ENCODE results near the gene PRDM12.
"Not testable (repeated sequence)": the region's sequence is repeated elsewhere in the genome, so short reads cannot be mapped to it uniquely, and the experiment has no call there.

PRDM12 gene

GRCh38 chr9:130665431-130666392 lies 1.3 kb downstream of the PRDM12 start:
- DNase-seq: no peak

- DNase-seq: no peak
Observed at GRCh38 chr9:130666393-130667119, 2.2 kb downstream of the PRDM12 start.

GRCh38 chr9:130667120-130667435 lies 2.7 kb downstream of the PRDM12 start:
- no peak for DNase-seq

- DNase-seq: no peak
Observed at GRCh38 chr9:130668196-130668595, 3.8 kb downstream of the PRDM12 start.

GRCh38 chr9:130668659-130669058 lies 4.3 kb downstream of the PRDM12 start:
- DNase-seq: no peak

GRCh38 chr9:130669965-130670364 lies 5.6 kb downstream of the PRDM12 start:
- DNase-seq: no peak

GRCh38 chr9:130670644-130671043 lies 6.2 kb downstream of the PRDM12 start:
- no peak for DNase-seq

GRCh38 chr9:130672466-130672865 lies 8.1 kb downstream of the PRDM12 start:
- no peak for DNase-seq

- DNase-seq: no peak
Observed at GRCh38 chr9:130672933-130673615, 8.7 kb downstream of the PRDM12 start.

GRCh38 chr9:130675396-130675795 lies 11.0 kb downstream of the PRDM12 start:
- no peak for DNase-seq

- DNase-seq: no peak
Observed at GRCh38 chr9:130677252-130677651, 12.9 kb downstream of the PRDM12 start.

- DNase-seq: peak; percentile 69
Observed at GRCh38 chr9:130680836-130681768, 16.7 kb downstream of the PRDM12 start.

GRCh38 chr9:130681769-130682420 lies 17.5 kb downstream of the PRDM12 start:
- no peak for DNase-seq

GRCh38 chr9:130682421-130683121 lies 18.2 kb downstream of the PRDM12 start:
- peak; percentile 30 for DNase-seq

- no peak for DNase-seq
Observed at GRCh38 chr9:130685104-130685503, 20.7 kb downstream of the PRDM12 start.

GRCh38 chr9:130685945-130686344 lies 21.6 kb downstream of the PRDM12 start:
- DNase-seq: not testable (repeated sequence)

GRCh38 chr9:130687615-130688014 lies 23.2 kb downstream of the PRDM12 start:
- no peak for DNase-seq

- no peak for DNase-seq
Observed at GRCh38 chr9:130688072-130688471, 23.7 kb downstream of the PRDM12 start.

GRCh38 chr9:130689572-130689936 lies 25.2 kb downstream of the PRDM12 start:
- no peak for DNase-seq

- DNase-seq: no peak
Observed at GRCh38 chr9:130689937-130690700, 25.7 kb downstream of the PRDM12 start.
